Measurements from ENCODE around the gene LRRIQ4.

Gene LRRIQ4

GRCh38 chr3:169855514-169855913, 42.8 kb downstream of the LRRIQ4 start:
- DNase-seq (ENCODE audit: low read depth): no peak

- no peak for DNase-seq (ENCODE audit: low read depth)
These were observed 45.1 kb downstream of the LRRIQ4 start for GRCh38 chr3:169857811-169858210.

- DNase-seq (ENCODE audit: low read depth): no peak
These were observed 49.2 kb downstream of the LRRIQ4 start for GRCh38 chr3:169861871-169862270.

GRCh38 chr3:169863458-169863899, 50.8 kb downstream of the LRRIQ4 start:
- DNase-seq (ENCODE audit: low read depth): peak; percentile 71

- no peak for DNase-seq (ENCODE audit: low read depth)
These were observed 51.6 kb downstream of the LRRIQ4 start for GRCh38 chr3:169864270-169864669.

GRCh38 chr3:169865176-169865767, 52.6 kb downstream of the LRRIQ4 start:
- no peak for DNase-seq (ENCODE audit: low read depth)

- no peak for DNase-seq (ENCODE audit: low read depth)
These were observed 55.0 kb downstream of the LRRIQ4 start for GRCh38 chr3:169867584-169868210.

GRCh38 chr3:169868369-169868768, 55.7 kb downstream of the LRRIQ4 start:
- no peak for DNase-seq (ENCODE audit: low read depth)

GRCh38 chr3:169869484-169870220, 57.0 kb downstream of the LRRIQ4 start, which contains the start of gene LRRC31:
Gene LRRC31 (minus strand): TSS chr3:169869935. CDS start chr3:169869807, 128 bp downstream.
- no peak for DNase-seq (ENCODE audit: low read depth)

- DNase-seq (ENCODE audit: low read depth): no peak
These were observed 58.6 kb downstream of the LRRIQ4 start for GRCh38 chr3:169871129-169871886.

GRCh38 chr3:169879013-169879557, 66.4 kb downstream of the LRRIQ4 start:
- DNase-seq (ENCODE audit: low read depth): peak; percentile 9

- DNase-seq (ENCODE audit: low read depth): no peak
These were observed 67.3 kb downstream of the LRRIQ4 start for GRCh38 chr3:169879845-169880575.

GRCh38 chr3:169880576-169881250, 68.0 kb downstream of the LRRIQ4 start:
- DNase-seq (ENCODE audit: low read depth): no peak

GRCh38 chr3:169886671-169887070, 74.0 kb downstream of the LRRIQ4 start:
- DNase-seq (ENCODE audit: low read depth): no peak
